Measurements from ENCODE around the gene PPP2R5E. TPM values are rescaled to one million over a fixed set of nuclear protein-coding genes. Genes with fewer than 3 reads are reported as not detected.

Gene PPP2R5E
- total RNA-seq, 1 donor from 2014 or later, result 72.0 TPM

DNA sequence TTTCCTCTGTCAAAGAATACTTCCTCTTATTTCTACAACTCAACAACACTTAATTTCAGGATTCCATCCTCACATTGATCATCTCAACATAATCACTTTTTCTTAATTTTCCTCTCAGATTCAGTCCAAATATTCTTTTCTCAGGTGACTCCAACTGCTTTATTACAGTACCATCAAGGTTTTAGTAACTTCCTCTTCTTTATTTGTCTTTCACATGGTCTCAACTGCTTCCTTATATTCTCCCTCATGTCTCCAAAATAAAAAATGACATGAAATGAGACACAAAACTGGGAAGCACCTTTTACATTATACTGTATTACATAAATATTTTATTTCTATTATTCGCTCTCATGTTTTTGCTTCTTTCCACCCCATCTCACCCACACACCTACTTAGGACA lies 55.5 kb downstream of the PPP2R5E start:
- no peak overlapping the region for H3K27ac Mint-ChIP-seq

DNA sequence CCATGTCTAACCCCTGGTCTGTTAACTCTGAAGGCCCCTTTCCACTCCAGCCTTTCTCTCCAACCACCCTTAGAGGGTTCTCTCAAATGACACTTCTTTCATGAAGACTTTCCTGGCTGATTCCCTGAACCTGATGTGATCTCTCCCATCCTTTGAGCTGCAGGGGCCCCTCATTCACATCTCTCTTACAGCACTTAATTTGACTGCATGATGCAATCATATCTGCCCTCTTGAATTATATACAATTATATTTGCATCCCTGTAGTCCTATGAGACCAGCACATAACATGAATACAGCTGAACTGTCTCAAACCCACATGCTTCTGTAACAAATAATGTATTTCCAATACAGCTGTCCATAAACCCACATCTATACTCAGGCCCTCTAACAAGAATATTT lies 56.4 kb downstream of the PPP2R5E start:
- H3K9me3 Mint-ChIP-seq, result no peaks in the 10 kb centered on the region
- H3K4me3 ChIP-seq, result no peak overlapping the region
- H3K4me2 ChIP-seq, result no peak overlapping the region
- no peak overlapping the region for H3K4me3 Mint-ChIP-seq
- H3K4me1 Mint-ChIP-seq, result peaks cover 18% of the 10 kb centered on the region
- H3K79me2 ChIP-seq (ENCODE audit: low read depth), result peaks cover 100% of the 10 kb centered on the region
- H3K27ac Mint-ChIP-seq, result no peak overlapping the region
- no peaks in the 10 kb centered on the region for H3K9me3 ChIP-seq (ENCODE audit: low read depth)
- H3K9ac ChIP-seq, result no peak overlapping the region
- H3F3A ChIP-seq (ENCODE audit: low read depth), result peaks cover 5% of the 10 kb centered on the region
- H4K20me1 ChIP-seq (ENCODE audit: low read depth), result peaks cover 73% of the 10 kb centered on the region
- no peaks in the 10 kb centered on the region for H3K27me3 ChIP-seq
- DNase-seq (ENCODE audit: low spot score), result no peak
- H3K27me3 Mint-ChIP-seq (ENCODE audit: insufficient read depth, low read depth), result no peaks in the 10 kb centered on the region
- no peak overlapping the region for H3K27ac ChIP-seq
- H3K36me3 ChIP-seq, result no peaks in the 10 kb centered on the region
- H3K36me3 Mint-ChIP-seq, result peaks cover 8% of the 10 kb centered on the region
- H2AFZ ChIP-seq (replicated peaks), result no peak overlapping the region
- no peak for TF ChIP-seq EZH2 (IDR thresholded peaks at IDR 0.05)
- TF ChIP-seq, protein P1, sequence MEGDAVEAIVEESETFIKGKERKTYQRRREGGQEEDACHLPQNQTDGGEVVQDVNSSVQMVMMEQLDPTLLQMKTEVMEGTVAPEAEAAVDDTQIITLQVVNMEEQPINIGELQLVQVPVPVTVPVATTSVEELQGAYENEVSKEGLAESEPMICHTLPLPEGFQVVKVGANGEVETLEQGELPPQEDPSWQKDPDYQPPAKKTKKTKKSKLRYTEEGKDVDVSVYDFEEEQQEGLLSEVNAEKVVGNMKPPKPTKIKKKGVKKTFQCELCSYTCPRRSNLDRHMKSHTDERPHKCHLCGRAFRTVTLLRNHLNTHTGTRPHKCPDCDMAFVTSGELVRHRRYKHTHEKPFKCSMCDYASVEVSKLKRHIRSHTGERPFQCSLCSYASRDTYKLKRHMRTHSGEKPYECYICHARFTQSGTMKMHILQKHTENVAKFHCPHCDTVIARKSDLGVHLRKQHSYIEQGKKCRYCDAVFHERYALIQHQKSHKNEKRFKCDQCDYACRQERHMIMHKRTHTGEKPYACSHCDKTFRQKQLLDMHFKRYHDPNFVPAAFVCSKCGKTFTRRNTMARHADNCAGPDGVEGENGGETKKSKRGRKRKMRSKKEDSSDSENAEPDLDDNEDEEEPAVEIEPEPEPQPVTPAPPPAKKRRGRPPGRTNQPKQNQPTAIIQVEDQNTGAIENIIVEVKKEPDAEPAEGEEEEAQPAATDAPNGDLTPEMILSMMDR (IDR thresholded peaks at IDR 0.05), result no peak
- no peak for TF ChIP-seq EZH2phosphoT487 (IDR thresholded peaks at IDR 0.05)
- peaks cover 12% of the 10 kb centered on the region for H3K4me1 ChIP-seq

More for the DNA sequence above, 55.5 kb downstream of the PPP2R5E start:
- Histone ChIP-seq H4K20me1 (ENCODE audit: low read depth) (peaks cover 77% of the 10 kb centered on the region), H3K4me2 (no peak overlapping the region), H2AFZ (replicated peaks) (no peak overlapping the region), H3K4me1 (peaks cover 12% of the 10 kb centered on the region), H3K4me3 (no peak overlapping the region), H3K9me3 (ENCODE audit: low read depth) (no peaks in the 10 kb centered on the region), H3F3A (ENCODE audit: low read depth) (peaks cover 5% of the 10 kb centered on the region), H3K9ac (no peak overlapping the region), H3K79me2 (ENCODE audit: low read depth) (peaks cover 100% of the 10 kb centered on the region), H3K27ac (no peak overlapping the region), H3K27me3 (no peaks in the 10 kb centered on the region), H3K36me3 (no peaks in the 10 kb centered on the region)
- no peak for DNase-seq (ENCODE audit: low spot score)
- Mint-ChIP-seq H3K27me3 (ENCODE audit: insufficient read depth, low read depth) (no peaks in the 10 kb centered on the region), H3K4me1 (peaks cover 18% of the 10 kb centered on the region), H3K36me3 (peaks cover 8% of the 10 kb centered on the region), H3K9me3 (no peaks in the 10 kb centered on the region), H3K4me3 (no peak overlapping the region)
- TF ChIP-seq EZH2phosphoT487 (IDR thresholded peaks at IDR 0.05), result no peak
- no peak for TF ChIP-seq EZH2 (IDR thresholded peaks at IDR 0.05)
- TF ChIP-seq, protein P1 (IDR thresholded peaks at IDR 0.05), result no peak

DNA sequence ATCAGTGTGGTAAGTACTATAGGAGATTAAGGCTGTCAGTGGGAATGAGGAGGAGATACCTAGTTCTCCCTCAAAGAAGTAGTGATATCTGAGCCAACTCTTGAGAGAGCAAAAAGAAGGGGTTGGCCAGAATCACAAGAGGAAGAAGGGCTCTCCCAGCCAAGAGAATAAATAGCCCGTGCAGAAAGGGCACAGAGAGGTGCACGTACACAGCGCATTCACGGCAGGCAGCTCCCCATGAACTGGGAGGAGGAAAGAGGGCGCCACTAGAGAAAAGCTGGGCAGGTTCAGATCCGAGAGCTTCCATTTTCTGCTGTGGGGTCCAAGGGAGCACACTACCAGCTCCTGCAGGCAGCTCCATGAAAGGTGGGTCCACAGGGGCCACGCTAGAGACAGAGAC lies 59.9 kb downstream of the PPP2R5E start:
- peaks cover 5% of the 10 kb centered on the region for H3F3A ChIP-seq (ENCODE audit: low read depth)
- no peak for TF ChIP-seq EZH2 (IDR thresholded peaks at IDR 0.05)
- TF ChIP-seq, protein P1 (IDR thresholded peaks at IDR 0.05), result no peak
- Mint-ChIP-seq H3K36me3 (peaks cover 6% of the 10 kb centered on the region), H3K27ac (peak overlapping the region; percentile 70), H3K27me3 (ENCODE audit: insufficient read depth, low read depth) (no peaks in the 10 kb centered on the region), H3K4me1 (peaks cover 18% of the 10 kb centered on the region), H3K9me3 (no peaks in the 10 kb centered on the region), H3K4me3 (no peak overlapping the region)
- H3K9ac ChIP-seq, result no peak overlapping the region
- peaks cover 73% of the 10 kb centered on the region for H4K20me1 ChIP-seq (ENCODE audit: low read depth)
- peaks cover 12% of the 10 kb centered on the region for H3K4me1 ChIP-seq
- H3K79me2 ChIP-seq (ENCODE audit: low read depth), result peaks cover 100% of the 10 kb centered on the region
- no peaks in the 10 kb centered on the region for H3K9me3 ChIP-seq (ENCODE audit: low read depth)
- H3K27me3 ChIP-seq, result no peaks in the 10 kb centered on the region
- no peak for DNase-seq (ENCODE audit: low spot score)
- no peak overlapping the region for H3K4me3 ChIP-seq
- no peak overlapping the region for H3K4me2 ChIP-seq
- no peak overlapping the region for H2AFZ ChIP-seq (replicated peaks)
- no peak overlapping the region for H3K27ac ChIP-seq
- no peaks in the 10 kb centered on the region for H3K36me3 ChIP-seq
